IMR-90 (cell line): ENCODE results near the gene RRP1. TPM values are rescaled to one million over a fixed set of nuclear protein-coding genes. Genes with fewer than 3 reads are reported as not detected.
A peak's percentile ranks its signal among the peaks of the same experiment; 100 is the strongest.

Experiments
- ATAC-seq: fragments of 200-7000 bp; cut with Tn5 transposase; 2 replicates; pipeline ENCODE4 v1.9.1; 2020; ENCODE audit warnings: low read depth, mild to moderate bottlenecking, moderate library complexity
- BruUV-seq: library from RNA; stranded (reverse); fragments of 400-500 nt; replicated peaks from 2 replicates; lab custom pipeline; 2021; lab: Mats Ljungman, UMichigan
- CTCF ChIA-PET: fragments of 300-600 bp; formaldehyde crosslinking; extraction: SDS; loops from one replicate; lab custom pipeline; 2021; ENCODE audit warnings: antibody characterized with exemption; lab: Yijun Ruan, JAX
- POLR2A ChIA-PET: fragments of 300-600 bp; sonication (Branson Sonifier 250); formaldehyde crosslinking; loops from one replicate; lab custom pipeline; 2022; ENCODE audit warnings: antibody characterized with exemption; ENCODE audit not compliant: unreplicated experiment; lab: Charles Lee
- DNase-seq: peaks from one replicate; pipeline ENCODE4 v3.0.0; 2013
- H2AFZ ChIP-seq: replicated peaks from 2 replicates; pipeline ENCODE3; 2013; ENCODE audit warnings: low read length, mild to moderate bottlenecking; ENCODE audit not compliant: poor library complexity
- H2AK5ac ChIP-seq: 2 replicates; pipeline ENCODE4 v1.6.1; 2013; ENCODE audit warnings: low read depth, low read length, inconsistent platforms
- H2AK9ac ChIP-seq: replicated peaks from 2 replicates; pipeline ENCODE3; 2013; ENCODE audit warnings: mild to moderate bottlenecking, low read depth, low read length, moderate library complexity; ENCODE audit not compliant: poor library complexity
- H2BK120ac ChIP-seq: 2 replicates; pipeline ENCODE4 v1.6.1; 2013; ENCODE audit warnings: low read depth, low read length, inconsistent platforms
- H2BK15ac ChIP-seq: 3 replicates; pipeline ENCODE4 v1.6.1; 2013; ENCODE audit warnings: low read depth, low read length, inconsistent platforms
- H2BK20ac ChIP-seq: 2 replicates; pipeline ENCODE4 v1.6.1; 2013; ENCODE audit warnings: low read depth, mild to moderate bottlenecking, inconsistent platforms, low read length, moderate library complexity
- H2BK5ac ChIP-seq: 2 replicates; pipeline ENCODE4 v1.6.1; 2013; ENCODE audit warnings: mild to moderate bottlenecking, low read depth, low read length, inconsistent platforms; ENCODE audit not compliant: poor library complexity, severe bottlenecking
- H3K14ac ChIP-seq: replicated peaks from 2 replicates; pipeline ENCODE4 v1.6.1; 2013; ENCODE audit warnings: low read depth, low read length, inconsistent platforms
- H3K18ac ChIP-seq: 2 replicates; pipeline ENCODE4 v1.6.1; 2013; ENCODE audit warnings: low read depth, low read length, control low read depth
- H3K23ac ChIP-seq: 2 replicates; pipeline ENCODE4 v1.6.1; 2013; ENCODE audit warnings: low read depth, low read length, inconsistent platforms
- H3K27ac ChIP-seq: 2 replicates; pipeline ENCODE4 v1.5.1; 2013; ENCODE audit warnings: mild to moderate bottlenecking, control low read depth, low read length; ENCODE audit not compliant: insufficient read depth
- H3K27me3 ChIP-seq: 2 replicates; pipeline ENCODE4 v1.6.1; 2013; ENCODE audit warnings: low read length; ENCODE audit not compliant: control insufficient read depth, insufficient read depth
- H3K36me3 ChIP-seq: 2 replicates; pipeline ENCODE4 v1.6.1; 2013; ENCODE audit warnings: low read length, mixed read lengths; ENCODE audit not compliant: control insufficient read depth, insufficient read depth
- H3K4ac ChIP-seq: 2 replicates; pipeline ENCODE4 v1.6.1; 2013; ENCODE audit warnings: low read depth, low read length, inconsistent platforms
- H3K4me1 ChIP-seq: 2 replicates; pipeline ENCODE4 v1.6.1; 2013; ENCODE audit warnings: low read length, mixed read lengths; ENCODE audit not compliant: control insufficient read depth, insufficient read depth
- H3K4me2 ChIP-seq: 2 replicates; pipeline ENCODE4 v1.6.1; 2013; ENCODE audit warnings: low read depth, mild to moderate bottlenecking, control low read depth, low read length, moderate library complexity
- H3K4me3 ChIP-seq: 2 replicates; pipeline ENCODE4 v1.5.1; 2013; ENCODE audit warnings: low read depth, mild to moderate bottlenecking, control low read depth, low read length, moderate library complexity; ENCODE audit not compliant: insufficient read depth
- H3K56ac ChIP-seq: 2 replicates; pipeline ENCODE4 v1.6.1; 2013; ENCODE audit warnings: low read length, inconsistent platforms; ENCODE audit not compliant: insufficient read depth; ENCODE audit errors: extremely low read depth
- H3K79me1 ChIP-seq, 2 experiments: 2 replicates each; pipeline ENCODE4 v1.6.1; 2013; ENCODE audit warnings: low read length in 2 of 2, inconsistent platforms in 1 of 2, low read depth in 1 of 2
- H3K9ac ChIP-seq: 2 replicates; pipeline ENCODE4 v1.6.1; 2013; ENCODE audit warnings: low read depth, low read length, control low read depth
- H3K9me1 ChIP-seq: 2 replicates; pipeline ENCODE4 v1.6.1; 2013; ENCODE audit warnings: low read length, inconsistent platforms; ENCODE audit not compliant: insufficient read depth
- H3K9me3 ChIP-seq: 2 replicates; pipeline ENCODE4 v1.6.1; 2013; ENCODE audit warnings: low read length; ENCODE audit not compliant: control insufficient read depth, insufficient read depth
- H4K20me1 ChIP-seq: 2 replicates; pipeline ENCODE4 v1.6.1; 2013; ENCODE audit warnings: low read length, inconsistent platforms; ENCODE audit not compliant: insufficient read depth
- H4K5ac ChIP-seq: 2 replicates; pipeline ENCODE4 v1.6.1; 2013; ENCODE audit warnings: mild to moderate bottlenecking, low read depth, low read length, control low read depth
- H4K8ac ChIP-seq, 2 experiments: 2 replicates each; pipeline ENCODE4 v1.6.1; 2013; ENCODE audit warnings: low read depth in 2 of 2, low read length in 2 of 2, control low read depth in 1 of 2, inconsistent platforms in 1 of 2
- H4K91ac ChIP-seq: 2 replicates; pipeline ENCODE4 v1.6.1; 2013; ENCODE audit warnings: low read depth, low read length, inconsistent platforms; ENCODE audit not compliant: insufficient read depth
- CTCF ChIP-seq: conservative IDR thresholded peaks from 2 replicates; pipeline ENCODE4 v1.5.1; 2012; ENCODE audit warnings: mild to moderate bottlenecking, low read depth, low read length, improper control_type of control experiment
- RFX5 ChIP-seq: IDR thresholded peaks from 2 replicates; pipeline ENCODE4 v1.8.0; 2012; ENCODE audit warnings: low read depth, mild to moderate bottlenecking, low read length, moderate library complexity
- WGBS, 2 experiments: methylation state at CpG; one replicate each; pipeline versions ENCODE4 v1.1.5 to v1.1.7; 2013; ENCODE audit warnings: missing lambda C conversion rate in 2 of 2; ENCODE audit not compliant: insufficient read length in 1 of 2; ENCODE audit errors: extremely low coverage in 2 of 2; 5-methylcytosine and 5-hydroxymethylcytosine counted together
- dilution Hi-C: fragments of 300-500 bp; cut with HindIII; formaldehyde crosslinking; loops from one replicate; pipeline ENCODE4 v1.14.3; 2018; ENCODE audit warnings: low sequenced_read_pairs; ENCODE audit not compliant: unreplicated experiment
- in situ Hi-C: fragments of 300-500 bp; cut with MboI; formaldehyde crosslinking; loops from 3 replicates; pipeline ENCODE4 v1.14.3; 2019; ENCODE audit warnings: low sequenced_read_pairs, inconsistent platforms, mixed read lengths
- intact Hi-C: fragments of 100-400 bp; cut with micrococcal nuclease; formaldehyde crosslinking; loops from 2 replicates; pipeline ENCODE4 v1.10.0; 2022
- polyA plus RNA-seq, 3 experiments: library from polyadenylated mRNA; depleted of rRNA; stranded (reverse); fragments of >200 nt; gene quantifications; 2 replicates each; pipeline ENCODE4 v1.2.3, GENCODE V29; 2012; ENCODE audit warnings: low replicate concordance in 1 of 3
- total RNA-seq: library from RNA; depleted of rRNA; stranded (reverse); fragments of >200 nt; gene quantifications from 2 replicates; pipeline ENCODE4 v1.2.3, GENCODE V29; 2012

The RRP1 gene
- total and polyA plus RNA-seq, 2 of the 4 experiments (the other 2 are of a cell fraction): 20.2 to 23.3 TPM

- no peak overlapping the region for H4K91ac ChIP-seq
- H3K4me3 ChIP-seq: no peak overlapping the region
- H3K18ac ChIP-seq: no peak overlapping the region
- intact Hi-C loops: no loop called here
- no peak overlapping the region for H2BK5ac ChIP-seq
- no peak overlapping the region for H3K4me2 ChIP-seq
- no peak overlapping the region for H2BK120ac ChIP-seq
- DNase-seq (no peak), ATAC-seq (no peak)
- no peak overlapping the region for H3K23ac ChIP-seq
- H2BK15ac ChIP-seq: no peak overlapping the region
- no peak overlapping the region for H3K9ac ChIP-seq
- in situ Hi-C loops: no loop called here
- H2AK5ac ChIP-seq: no peak overlapping the region
- H2AFZ ChIP-seq: no peak overlapping the region
- peaks cover 7% of the 10 kb centered on the region; the same call in 1 of the 2 replicates for H3K9me3 ChIP-seq
- WGBS, 2 experiments: 23% methylated on average over 5 of the region's 22 CpGs; no CpG with 5 or more reads in 1 of the 2 experiments
- no peak overlapping the region for H3K4ac ChIP-seq
- TF ChIP-seq CTCF (0 out of 2 replicates have a peak, but pooled peaks have one; percentile 4), RFX5 (no peak)
- no peak overlapping the region for H3K27ac ChIP-seq
- no peaks in the 10 kb centered on the region for H4K20me1 ChIP-seq
- dilution Hi-C loops: no loop called here
- POLR2A ChIA-PET: no interaction called here
- H4K5ac ChIP-seq: no peak overlapping the region
- no peaks in the 10 kb centered on the region for H3K36me3 ChIP-seq
- CTCF ChIA-PET: no interaction called here
- H2AK9ac ChIP-seq: no peak overlapping the region
- no peak overlapping the region for H3K14ac ChIP-seq
- no peak overlapping the region for H3K56ac ChIP-seq
- H2BK20ac ChIP-seq: no peak overlapping the region
- H3K9me1 ChIP-seq: peaks cover 3% of the 10 kb centered on the region; the same call in 1 of the 2 replicates
- H3K4me1 ChIP-seq: peaks cover 2% of the 10 kb centered on the region; the same call in 1 of the 2 replicates
- H4K8ac ChIP-seq: no peak overlapping the region
- no TSS peak for BruUV-seq
- H3K79me1 ChIP-seq: no peaks in the 10 kb centered on the region
- peaks cover 24% of the 10 kb centered on the region for H3K27me3 ChIP-seq
These were observed 40.3 kb downstream of the RRP1 start for GRCh38 chr21:43829575-43830119.
